DMS53 treated with DMSO at 0.1 percent for 48 hours (cell line): ENCODE results near the gene ADAM8.
"Not testable (repeated sequence)": the region's sequence is repeated elsewhere in the genome, so short reads cannot be mapped to it uniquely, and the experiment has no call there.

Source experiments
- DNase-seq: peaks from one replicate; lab custom pipeline; 2025; ENCODE audit not compliant: unreplicated experiment; lab: John Stamatoyannopoulos, UW

The ADAM8 gene

GRCh38 chr10:133276435-133277201 is at the start of gene ADAM8:
TSS of gene ADAM8 (minus strand) at chr10:133276868. CDS start at chr10:133276817, 51 bp downstream.
- no peak for DNase-seq

- no peak for DNase-seq
Measured at GRCh38 chr10:133326223-133326551, 49.5 kb upstream of the ADAM8 start.

- peak; percentile 14 for DNase-seq
Measured at GRCh38 chr10:133325440-133326222, 49.0 kb upstream of the ADAM8 start.

- no peak for DNase-seq
Measured at GRCh38 chr10:133324857-133325260, 48.2 kb upstream of the ADAM8 start.

GRCh38 chr10:133324198-133324792 is 47.6 kb upstream of the ADAM8 start:
- peak; percentile 61 for DNase-seq

GRCh38 chr10:133322064-133322709 is 45.5 kb upstream of the ADAM8 start:
- DNase-seq: not testable (repeated sequence)

- not testable (repeated sequence) for DNase-seq
Measured at GRCh38 chr10:133320852-133321422, 44.3 kb upstream of the ADAM8 start.

GRCh38 chr10:133318494-133319127 is 41.9 kb upstream of the ADAM8 start:
- peak; percentile 40 for DNase-seq

- no peak for DNase-seq
Measured at GRCh38 chr10:133316732-133317131, 40.1 kb upstream of the ADAM8 start.

- DNase-seq: no peak
Measured at GRCh38 chr10:133316266-133316665, 39.6 kb upstream of the ADAM8 start.

- DNase-seq: no peak
Measured at GRCh38 chr10:133315847-133316246, 39.2 kb upstream of the ADAM8 start.

GRCh38 chr10:133314911-133315310 is 38.2 kb upstream of the ADAM8 start:
- no peak for DNase-seq

GRCh38 chr10:133313192-133313591 is 36.5 kb upstream of the ADAM8 start:
- DNase-seq: no peak

GRCh38 chr10:133312769-133313145 is 36.1 kb upstream of the ADAM8 start:
- DNase-seq: no peak

- no peak for DNase-seq
Measured at GRCh38 chr10:133312016-133312768, 35.5 kb upstream of the ADAM8 start.

GRCh38 chr10:133311570-133311969 is 34.9 kb upstream of the ADAM8 start:
- no peak for DNase-seq

- no peak for DNase-seq
Measured at GRCh38 chr10:133310789-133311188, 34.1 kb upstream of the ADAM8 start.

GRCh38 chr10:133310399-133310755 is 33.7 kb upstream of the ADAM8 start:
- no peak for DNase-seq

GRCh38 chr10:133309720-133310398 is 33.2 kb upstream of the ADAM8 start:
- peak; percentile 86 for DNase-seq
